SK-N-SH (cell line): Measurements from ENCODE around the gene COLQ.

ENCODE experiments used
- EP300 ChIP-seq, 2 experiments: IDR thresholded peaks; 2 replicates each; pipeline versions ENCODE4 v1.4.0 to v1.6.1; 2012; ENCODE audit warnings: borderline replicate concordance in 1 of 2, low read depth in 1 of 2, low read length in 1 of 2
- GABPA ChIP-seq: IDR thresholded peaks from 2 replicates; pipeline ENCODE4 v1.4.0; 2012; ENCODE audit warnings: low read depth, mild to moderate bottlenecking
- MXI1 ChIP-seq: IDR thresholded peaks from 2 replicates; pipeline ENCODE4 v1.6.1; 2012; ENCODE audit warnings: mild to moderate bottlenecking, low read depth, low read length, improper control_type of control experiment
- POLR2AphosphoS5 ChIP-seq: IDR thresholded peaks from 2 replicates; pipeline ENCODE4 v1.6.1; 2012; ENCODE audit warnings: low read depth, low read length
- RFX5 ChIP-seq: IDR thresholded peaks from 2 replicates; pipeline ENCODE4 v1.6.1; 2012; ENCODE audit warnings: mild to moderate bottlenecking, improper control_type of control experiment, low read length
- SIN3A ChIP-seq: IDR thresholded peaks from 2 replicates; pipeline ENCODE4 v1.6.1; 2012; ENCODE audit warnings: low read depth, mild to moderate bottlenecking, low read length, moderate library complexity, borderline replicate concordance
- SMC3 ChIP-seq: IDR thresholded peaks from 2 replicates; pipeline ENCODE4 v1.6.1; 2012; ENCODE audit warnings: low read depth, low read length, improper control_type of control experiment
- TAF1 ChIP-seq: IDR thresholded peaks from 2 replicates; pipeline ENCODE4 v1.6.1; 2012; ENCODE audit warnings: low read depth, mild to moderate bottlenecking, low read length, moderate library complexity, borderline replicate concordance
- TF ChIP-seq, protein P1 (sequence below): fragments of 200-600 bp; sonication (generic); IDR thresholded peaks from 2 replicates; pipeline ENCODE4 v1.6.1; 2017; ENCODE audit warnings: antibody characterized with exemption, mild to moderate bottlenecking, moderate library complexity
- TF ChIP-seq, protein P2 (sequence below): fragments of 150-350 bp; IDR thresholded peaks from 2 replicates; pipeline ENCODE4 v1.6.1; 2017; ENCODE audit warnings: antibody characterized with exemption, low read length, low read depth, borderline replicate concordance
- TF ChIP-seq, protein P3 (sequence below): IDR thresholded peaks from 2 replicates; pipeline ENCODE4; 2012

DNA sequence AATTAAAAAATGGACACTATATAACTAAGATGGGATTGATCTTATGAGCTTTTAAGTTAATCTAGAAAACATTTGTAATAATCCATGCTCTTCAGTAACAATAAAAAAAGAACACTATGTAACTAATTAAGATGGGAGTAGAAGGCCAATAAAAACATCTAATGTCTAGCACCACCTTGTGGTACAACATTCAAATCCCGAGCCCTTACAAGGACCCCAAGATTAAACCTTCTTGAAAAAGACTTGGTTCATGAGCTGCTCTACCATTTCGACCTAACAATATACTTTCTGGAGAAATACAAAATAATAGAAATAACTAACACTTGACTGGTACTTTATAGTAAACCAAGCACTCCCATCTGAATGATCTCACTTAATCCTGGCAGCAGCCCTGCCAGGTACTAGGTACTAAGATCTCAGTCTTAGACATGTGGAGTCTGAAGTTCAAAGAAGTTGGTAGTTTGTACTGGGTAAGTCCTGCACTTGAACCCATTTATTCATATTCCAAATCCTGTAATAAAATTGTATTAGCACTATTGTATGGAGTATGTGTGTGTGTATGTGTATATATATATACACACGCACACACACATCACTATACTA lies 116.0 kb downstream of the COLQ start:
- TF ChIP-seq, protein P1, sequence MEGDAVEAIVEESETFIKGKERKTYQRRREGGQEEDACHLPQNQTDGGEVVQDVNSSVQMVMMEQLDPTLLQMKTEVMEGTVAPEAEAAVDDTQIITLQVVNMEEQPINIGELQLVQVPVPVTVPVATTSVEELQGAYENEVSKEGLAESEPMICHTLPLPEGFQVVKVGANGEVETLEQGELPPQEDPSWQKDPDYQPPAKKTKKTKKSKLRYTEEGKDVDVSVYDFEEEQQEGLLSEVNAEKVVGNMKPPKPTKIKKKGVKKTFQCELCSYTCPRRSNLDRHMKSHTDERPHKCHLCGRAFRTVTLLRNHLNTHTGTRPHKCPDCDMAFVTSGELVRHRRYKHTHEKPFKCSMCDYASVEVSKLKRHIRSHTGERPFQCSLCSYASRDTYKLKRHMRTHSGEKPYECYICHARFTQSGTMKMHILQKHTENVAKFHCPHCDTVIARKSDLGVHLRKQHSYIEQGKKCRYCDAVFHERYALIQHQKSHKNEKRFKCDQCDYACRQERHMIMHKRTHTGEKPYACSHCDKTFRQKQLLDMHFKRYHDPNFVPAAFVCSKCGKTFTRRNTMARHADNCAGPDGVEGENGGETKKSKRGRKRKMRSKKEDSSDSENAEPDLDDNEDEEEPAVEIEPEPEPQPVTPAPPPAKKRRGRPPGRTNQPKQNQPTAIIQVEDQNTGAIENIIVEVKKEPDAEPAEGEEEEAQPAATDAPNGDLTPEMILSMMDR, result peak; percentile 82
- TF ChIP-seq MXI1 (no peak), EP300 (IDR thresholded peaks at IDR 0.05; ENCODE audit: borderline replicate concordance in 1 of 2, low read depth in 1 of 2, low read length in 1 of 2) (no peak), RFX5 (no peak), GABPA (no peak), POLR2AphosphoS5 (no peak), SIN3A (no peak), SMC3 (peak; percentile 69), TAF1 (no peak)
- TF ChIP-seq, protein P2, sequence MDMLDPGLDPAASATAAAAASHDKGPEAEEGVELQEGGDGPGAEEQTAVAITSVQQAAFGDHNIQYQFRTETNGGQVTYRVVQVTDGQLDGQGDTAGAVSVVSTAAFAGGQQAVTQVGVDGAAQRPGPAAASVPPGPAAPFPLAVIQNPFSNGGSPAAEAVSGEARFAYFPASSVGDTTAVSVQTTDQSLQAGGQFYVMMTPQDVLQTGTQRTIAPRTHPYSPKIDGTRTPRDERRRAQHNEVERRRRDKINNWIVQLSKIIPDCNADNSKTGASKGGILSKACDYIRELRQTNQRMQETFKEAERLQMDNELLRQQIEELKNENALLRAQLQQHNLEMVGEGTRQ, result no peak
- TF ChIP-seq, protein P3, sequence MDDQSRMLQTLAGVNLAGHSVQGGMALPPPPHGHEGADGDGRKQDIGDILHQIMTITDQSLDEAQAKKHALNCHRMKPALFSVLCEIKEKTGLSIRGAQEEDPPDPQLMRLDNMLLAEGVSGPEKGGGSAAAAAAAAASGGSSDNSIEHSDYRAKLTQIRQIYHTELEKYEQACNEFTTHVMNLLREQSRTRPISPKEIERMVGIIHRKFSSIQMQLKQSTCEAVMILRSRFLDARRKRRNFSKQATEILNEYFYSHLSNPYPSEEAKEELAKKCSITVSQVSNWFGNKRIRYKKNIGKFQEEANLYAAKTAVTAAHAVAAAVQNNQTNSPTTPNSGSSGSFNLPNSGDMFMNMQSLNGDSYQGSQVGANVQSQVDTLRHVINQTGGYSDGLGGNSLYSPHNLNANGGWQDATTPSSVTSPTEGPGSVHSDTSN, result no peak
